Right hindlimb (tissue), 1 donor: Measurements from ENCODE around the gene TEKT1.
"Not testable (repeated sequence)": the region's sequence is repeated elsewhere in the genome, so short reads cannot be mapped to it uniquely, and the experiment has no call there.

Experiments used
- DNase-seq: peaks from one replicate; pipeline ENCODE4 v3.0.0-alpha.2; 2018

Gene TEKT1

GRCh38 chr17:6812295-6812694 is 19.2 kb downstream of the TEKT1 start:
- no peak for DNase-seq

GRCh38 chr17:6811510-6811909 is 20.0 kb downstream of the TEKT1 start:
- no peak for DNase-seq

- DNase-seq = no peak
Observed at GRCh38 chr17:6800422-6801027, 31.0 kb downstream of the TEKT1 start.

- no peak for DNase-seq
Observed at GRCh38 chr17:6799738-6800137, 31.8 kb downstream of the TEKT1 start.

- DNase-seq = no peak
Observed at GRCh38 chr17:6797718-6798351, 33.7 kb downstream of the TEKT1 start.

GRCh38 chr17:6796887-6797490 is 34.5 kb downstream of the TEKT1 start:
- DNase-seq = no peak

- DNase-seq = no peak
Observed at GRCh38 chr17:6796017-6796886, 35.3 kb downstream of the TEKT1 start.

- no peak for DNase-seq
Observed at GRCh38 chr17:6793748-6794493, 37.6 kb downstream of the TEKT1 start.

GRCh38 chr17:6789146-6789545 is 42.4 kb downstream of the TEKT1 start:
- no peak for DNase-seq

- DNase-seq = no peak
Observed at GRCh38 chr17:6787081-6787693, 44.3 kb downstream of the TEKT1 start.

GRCh38 chr17:6786618-6787017 is 44.9 kb downstream of the TEKT1 start:
- no peak for DNase-seq

GRCh38 chr17:6782244-6782643 is 49.3 kb downstream of the TEKT1 start:
- DNase-seq = no peak

GRCh38 chr17:6780886-6781285 is 50.6 kb downstream of the TEKT1 start:
- DNase-seq = no peak

GRCh38 chr17:6780001-6780400 is 51.5 kb downstream of the TEKT1 start:
- DNase-seq = no peak

- DNase-seq = no peak
Observed at GRCh38 chr17:6779411-6779810, 52.1 kb downstream of the TEKT1 start.

- DNase-seq = no peak
Observed at GRCh38 chr17:6775871-6776405, 55.6 kb downstream of the TEKT1 start, which contains the start of gene FBXO39. Gene FBXO39, plus strand, starts transcription at chr17:6776215. Its CDS starts 3,654 bp downstream, at chr17:6779869.

- DNase-seq = not testable (repeated sequence)
Observed at GRCh38 chr17:6774906-6775305, 56.6 kb downstream of the TEKT1 start.

GRCh38 chr17:6772016-6772415 is 59.5 kb downstream of the TEKT1 start:
- no peak for DNase-seq

GRCh38 chr17:6768447-6768846 is 63.1 kb downstream of the TEKT1 start:
- DNase-seq = no peak

GRCh38 chr17:6761779-6762178 is 69.8 kb downstream of the TEKT1 start:
- DNase-seq = no peak

- DNase-seq = no peak
Observed at GRCh38 chr17:6757747-6758146, 73.8 kb downstream of the TEKT1 start.
